Cardiac septum (tissue), 1 donor: ENCODE results near the gene MYEF2. TPM values are rescaled to one million over a fixed set of nuclear protein-coding genes. Genes with fewer than 3 reads are reported as not detected.

ENCODE experiments used
- DNase-seq: peaks from one replicate; pipeline ENCODE4 v3.0.0-alpha.2; 2020; ENCODE audit warnings: low spot score
- intact Hi-C: fragments of 100-400 bp; cut with DNase I; formaldehyde crosslinking; loops from one replicate; pipeline ENCODE4 v1.14.0; 2022
- total RNA-seq: library from RNA; stranded (reverse); fragmentation: NEBNext Ultra II Directional; extraction: Animal tissue kit (Norgen Biotek cat#: 25700); gene quantifications from one replicate; pipeline ENCODE4 v1.2.1, GENCODE V29; 2021
- donor health status: DM: no; HTN: no; CAD: no.

Gene MYEF2
- total RNA-seq, 1 donor from 2014 or later = 25.5 TPM

GRCh38 chr15:48096355-48096786, 81.7 kb downstream of the MYEF2 start:
- intact Hi-C loops = no loop called here
- DNase-seq = no peak

GRCh38 chr15:48091522-48091921, 86.6 kb downstream of the MYEF2 start:
- intact Hi-C loops = no loop called here
- DNase-seq = no peak

- intact Hi-C loops = no loop called here
Observed at GRCh38 chr15:48090666-48091065, 87.4 kb downstream of the MYEF2 start.

GRCh38 chr15:48090115-48090514, 88.0 kb downstream of the MYEF2 start:
- intact Hi-C loops = no loop called here
- no peak for DNase-seq

More at GRCh38 chr15:48090666-48091065, 87.4 kb downstream of the MYEF2 start:
- no peak for DNase-seq

- intact Hi-C loops = no loop called here
Observed at GRCh38 chr15:48089702-48090101, 88.4 kb downstream of the MYEF2 start.

GRCh38 chr15:48087844-48088243, 90.3 kb downstream of the MYEF2 start:
- intact Hi-C loops = no loop called here
- no peak for DNase-seq

More at GRCh38 chr15:48089702-48090101, 88.4 kb downstream of the MYEF2 start:
- no peak for DNase-seq

- intact Hi-C loops = no loop called here
- no peak for DNase-seq
Observed at GRCh38 chr15:48086576-48086975, 91.5 kb downstream of the MYEF2 start.

- intact Hi-C loops = no loop called here
- DNase-seq = no peak
Observed at GRCh38 chr15:48086133-48086532, 92.0 kb downstream of the MYEF2 start.

GRCh38 chr15:48085591-48085930, 92.5 kb downstream of the MYEF2 start:
- intact Hi-C loops = no loop called here
- no peak for DNase-seq

GRCh38 chr15:48084759-48085590, 93.1 kb downstream of the MYEF2 start:
- intact Hi-C loops = no loop called here
- DNase-seq = no peak

Other genes starting within 250 kb of the MYEF2 start
- not detected for gene SLC24A5, start 57.3 kb downstream of the MYEF2 start, total RNA-seq
- not detected for gene CTXN2, start 13.4 kb upstream of the MYEF2 start, total RNA-seq
- not detected for gene SLC12A1, start 28.0 kb upstream of the MYEF2 start, total RNA-seq
- gene DUT, start 153.1 kb upstream of the MYEF2 start, total RNA-seq = 66.9 TPM